Esophagus (tissue), 2 donors: Measurements from ENCODE around the gene GCK. TPM values are rescaled to one million over a fixed set of nuclear protein-coding genes. Genes with fewer than 3 reads are reported as not detected.

Source experiments
- polyA plus RNA-seq, 2 donors: library from polyadenylated mRNA; stranded (reverse); fragments of 200-250 nt; gene quantifications; one replicate each; pipeline ENCODE4 v1.2.3, GENCODE V29; 2013
- donor health status: healthy with polysubstance abuse.
- donor health status: Bipolar disorder and iron deficiency.

Gene GCK
- polyA plus RNA-seq, 2 donors: 0.18 to 0.27 TPM

Other genes starting within 250 kb of the GCK start
- under 1 TPM in 1 of 2 donors, not detected in 1; 0.01 TPM for gene SPDYE1, start 191.5 kb downstream of the GCK start, polyA plus RNA-seq
- gene DBNL, start 144.7 kb downstream of the GCK start, polyA plus RNA-seq: 100 to 1,000 TPM; 157 to 215 TPM
- gene PGAM2, start 123.9 kb downstream of the GCK start, polyA plus RNA-seq: 1 to 10 TPM; 2.1 to 3.8 TPM
- 10 to 100 TPM; 11.4 to 26.3 TPM for gene POLM, start 106.9 kb downstream of the GCK start, polyA plus RNA-seq
- gene AEBP1, start 85.1 kb downstream of the GCK start, polyA plus RNA-seq: 10 to 100 TPM in 1 of 2 donors, 1 to 10 TPM in 1; 8.8 to 19.9 TPM
- gene POLD2, start 65.9 kb downstream of the GCK start, polyA plus RNA-seq: 10 to 100 TPM; 60.1 to 94.9 TPM
- under 1 TPM; 0.12 to 0.53 TPM for gene MYL7, start 48.1 kb downstream of the GCK start, polyA plus RNA-seq
- 10 to 100 TPM; 32.7 to 52.6 TPM for gene YKT6, start 11.5 kb upstream of the GCK start, polyA plus RNA-seq
- 1 to 10 TPM in 1 of 2 donors, under 1 TPM in 1; 0.33 to 1.2 TPM for gene CAMK2B, start 136.2 kb upstream of the GCK start, polyA plus RNA-seq